B cell (primary cell): ENCODE results near the gene CCDC138.

Source experiments
- EZH2 ChIP-seq: IDR thresholded peaks from 2 replicates; pipeline ENCODE4 v1.6.1; 2012; ENCODE audit warnings: borderline replicate concordance, low read depth, mild to moderate bottlenecking, moderate library complexity, low read length; ENCODE audit not compliant: insufficient read depth, poor library complexity, severe bottlenecking
- TF ChIP-seq, protein P1 (sequence below): fragments of 200-600 bp; IDR thresholded peaks from one replicate; pipeline ENCODE4 v1.8.0; 2022; ENCODE audit warnings: antibody characterized with exemption, mild to moderate bottlenecking

DNA sequence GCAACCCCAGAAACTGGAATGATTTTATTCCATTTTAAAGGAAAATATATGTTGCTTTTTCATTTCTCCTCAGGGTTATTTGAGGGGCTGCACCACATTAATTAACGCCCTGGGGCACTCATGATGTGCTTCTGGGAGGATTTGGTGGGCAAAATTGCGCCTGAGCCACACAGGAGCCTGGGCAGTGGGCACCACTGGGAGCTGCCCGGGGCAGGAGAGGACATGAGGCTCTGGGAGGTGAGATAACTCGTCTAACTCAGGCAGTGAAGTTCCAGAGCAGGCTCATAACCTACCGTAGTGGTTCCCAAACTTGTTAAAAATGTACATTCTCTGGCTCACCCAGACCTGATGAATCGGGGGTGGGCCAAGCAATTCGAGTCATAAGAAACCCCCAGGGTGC lies 134.1 kb downstream of the CCDC138 start:
- TF ChIP-seq, protein P1, sequence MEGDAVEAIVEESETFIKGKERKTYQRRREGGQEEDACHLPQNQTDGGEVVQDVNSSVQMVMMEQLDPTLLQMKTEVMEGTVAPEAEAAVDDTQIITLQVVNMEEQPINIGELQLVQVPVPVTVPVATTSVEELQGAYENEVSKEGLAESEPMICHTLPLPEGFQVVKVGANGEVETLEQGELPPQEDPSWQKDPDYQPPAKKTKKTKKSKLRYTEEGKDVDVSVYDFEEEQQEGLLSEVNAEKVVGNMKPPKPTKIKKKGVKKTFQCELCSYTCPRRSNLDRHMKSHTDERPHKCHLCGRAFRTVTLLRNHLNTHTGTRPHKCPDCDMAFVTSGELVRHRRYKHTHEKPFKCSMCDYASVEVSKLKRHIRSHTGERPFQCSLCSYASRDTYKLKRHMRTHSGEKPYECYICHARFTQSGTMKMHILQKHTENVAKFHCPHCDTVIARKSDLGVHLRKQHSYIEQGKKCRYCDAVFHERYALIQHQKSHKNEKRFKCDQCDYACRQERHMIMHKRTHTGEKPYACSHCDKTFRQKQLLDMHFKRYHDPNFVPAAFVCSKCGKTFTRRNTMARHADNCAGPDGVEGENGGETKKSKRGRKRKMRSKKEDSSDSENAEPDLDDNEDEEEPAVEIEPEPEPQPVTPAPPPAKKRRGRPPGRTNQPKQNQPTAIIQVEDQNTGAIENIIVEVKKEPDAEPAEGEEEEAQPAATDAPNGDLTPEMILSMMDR, result no peak
- no peak for TF ChIP-seq EZH2
